A673 (cell line): ENCODE data around the gene PDGFA.

ENCODE experiments used
- EZH2 ChIP-seq: fragments of 200-600 bp; sonication (generic); IDR thresholded peaks from 2 replicates; pipeline ENCODE4 v1.6.1; 2017; ENCODE audit warnings: borderline replicate concordance, low read depth, mild to moderate bottlenecking, mixed read lengths, antibody characterized with exemption, low read length; ENCODE audit not compliant: poor library complexity, severe bottlenecking
- TF ChIP-seq, protein P1 (sequence below): fragments of 300-800, 200-600 bp; sonication (generic); conservative IDR thresholded peaks from 2 replicates; pipeline ENCODE4 v1.5.1; 2017; ENCODE audit warnings: low read depth, mild to moderate bottlenecking, antibody characterized with exemption, low read length, moderate library complexity, mixed read lengths

- TF ChIP-seq EZH2, result no peak
- TF ChIP-seq, protein P1, sequence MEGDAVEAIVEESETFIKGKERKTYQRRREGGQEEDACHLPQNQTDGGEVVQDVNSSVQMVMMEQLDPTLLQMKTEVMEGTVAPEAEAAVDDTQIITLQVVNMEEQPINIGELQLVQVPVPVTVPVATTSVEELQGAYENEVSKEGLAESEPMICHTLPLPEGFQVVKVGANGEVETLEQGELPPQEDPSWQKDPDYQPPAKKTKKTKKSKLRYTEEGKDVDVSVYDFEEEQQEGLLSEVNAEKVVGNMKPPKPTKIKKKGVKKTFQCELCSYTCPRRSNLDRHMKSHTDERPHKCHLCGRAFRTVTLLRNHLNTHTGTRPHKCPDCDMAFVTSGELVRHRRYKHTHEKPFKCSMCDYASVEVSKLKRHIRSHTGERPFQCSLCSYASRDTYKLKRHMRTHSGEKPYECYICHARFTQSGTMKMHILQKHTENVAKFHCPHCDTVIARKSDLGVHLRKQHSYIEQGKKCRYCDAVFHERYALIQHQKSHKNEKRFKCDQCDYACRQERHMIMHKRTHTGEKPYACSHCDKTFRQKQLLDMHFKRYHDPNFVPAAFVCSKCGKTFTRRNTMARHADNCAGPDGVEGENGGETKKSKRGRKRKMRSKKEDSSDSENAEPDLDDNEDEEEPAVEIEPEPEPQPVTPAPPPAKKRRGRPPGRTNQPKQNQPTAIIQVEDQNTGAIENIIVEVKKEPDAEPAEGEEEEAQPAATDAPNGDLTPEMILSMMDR, result no peak
These were observed 23.3 kb upstream of the PDGFA start for GRCh38 chr7:542713-543500.
